HepG2 (cell line): Measurements from ENCODE around the gene SIRPA. TPM values are rescaled to one million over a fixed set of nuclear protein-coding genes. Genes with fewer than 3 reads are reported as not detected.
A peak's percentile ranks its signal among the peaks of the same experiment; 100 is the strongest.

Experiments
- AKAP8 ChIP-seq: sonication (generic); formaldehyde crosslinking; IDR thresholded peaks from 2 replicates; pipeline ENCODE4 v1.5.1; 2020; ENCODE audit warnings: mild to moderate bottlenecking, missing genetic modification reagents
- FOSL2 ChIP-seq: sonication (generic); formaldehyde crosslinking; IDR thresholded peaks from 2 replicates; pipeline ENCODE4 v1.4.0; 2020; ENCODE audit warnings: missing genetic modification reagents
- HDAC6 ChIP-seq: fragments of 200-600 bp; sonication (generic); IDR thresholded peaks from 2 replicates; pipeline ENCODE4 v1.7.0; 2017; ENCODE audit warnings: mild to moderate bottlenecking, antibody characterized with exemption, low read length, low read depth
- HMG20A ChIP-seq: IDR thresholded peaks from 2 replicates; pipeline ENCODE4 v1.6.1; 2016; ENCODE audit warnings: borderline replicate concordance
- HNF4A ChIP-seq: sonication (generic); formaldehyde crosslinking; IDR thresholded peaks from 2 replicates; pipeline ENCODE4 v1.4.0; 2020; ENCODE audit warnings: missing genetic modification reagents
- HOXA3 ChIP-seq: sonication (generic); formaldehyde crosslinking; IDR thresholded peaks from 2 replicates; pipeline ENCODE4 v1.5.0; 2020; ENCODE audit warnings: missing genetic modification reagents
- PAX8 ChIP-seq: sonication (generic); formaldehyde crosslinking; IDR thresholded peaks from 2 replicates; pipeline ENCODE4 v1.8.0; 2022; ENCODE audit warnings: mild to moderate bottlenecking, missing genetic modification reagents, borderline replicate concordance
- PHF21A ChIP-seq: sonication (generic); formaldehyde crosslinking; IDR thresholded peaks from 2 replicates; pipeline ENCODE4 v1.5.0; 2020; ENCODE audit warnings: mild to moderate bottlenecking, missing genetic modification reagents
- POLR2G ChIP-seq: fragments of 200-400 bp; formaldehyde crosslinking; IDR thresholded peaks from 2 replicates; pipeline ENCODE4 v1.6.1; 2018; ENCODE audit warnings: mild to moderate bottlenecking, low read depth, low read length, moderate library complexity
- RBFOX2 ChIP-seq: fragments of 200-400 bp; formaldehyde crosslinking; IDR thresholded peaks from 2 replicates; pipeline ENCODE4 v1.6.1; 2017; ENCODE audit warnings: low read depth, mild to moderate bottlenecking, low read length
- RFX3 ChIP-seq: IDR thresholded peaks from 2 replicates; pipeline ENCODE4 v1.6.1; 2016; ENCODE audit warnings: missing biosample characterization, missing genetic modification reagents
- SATB2 ChIP-seq: sonication (generic); formaldehyde crosslinking; IDR thresholded peaks from 2 replicates; pipeline ENCODE4 v1.5.0; 2020; ENCODE audit warnings: missing genetic modification reagents
- SSRP1 ChIP-seq: IDR thresholded peaks from 2 replicates; pipeline ENCODE4 v1.6.1; 2016; ENCODE audit warnings: control low read depth
- ZNF20 ChIP-seq: sonication (generic); formaldehyde crosslinking; IDR thresholded peaks from 2 replicates; pipeline ENCODE4 v1.4.0; 2020; ENCODE audit warnings: mild to moderate bottlenecking, moderate library complexity, missing genetic modification reagents
- ZNF256 ChIP-seq: sonication (generic); formaldehyde crosslinking; conservative IDR thresholded peaks from 2 replicates; pipeline ENCODE4 v1.4.0; 2020; ENCODE audit warnings: missing genetic modification reagents
- ZNF501 ChIP-seq: sonication (generic); formaldehyde crosslinking; IDR thresholded peaks from 2 replicates; pipeline ENCODE4 v1.5.1; 2020; ENCODE audit warnings: mild to moderate bottlenecking, moderate library complexity, missing genetic modification reagents
- ZNF780A ChIP-seq: sonication (generic); formaldehyde crosslinking; IDR thresholded peaks from 2 replicates; pipeline ENCODE4 v1.8.0; 2022; ENCODE audit warnings: mild to moderate bottlenecking, missing genetic modification reagents, moderate library complexity
- ZNF788 ChIP-seq: sonication (generic); formaldehyde crosslinking; IDR thresholded peaks from 2 replicates; pipeline ENCODE4 v1.5.0; 2020; ENCODE audit warnings: mild to moderate bottlenecking, missing genetic modification reagents, borderline replicate concordance
- ZNF83 ChIP-seq: sonication (generic); formaldehyde crosslinking; IDR thresholded peaks from 2 replicates; pipeline ENCODE4 v1.4.0; 2020; ENCODE audit warnings: missing genetic modification reagents, mild to moderate bottlenecking, borderline replicate concordance
- ZNF891 ChIP-seq: sonication (generic); formaldehyde crosslinking; IDR thresholded peaks from 2 replicates; pipeline ENCODE4 v1.5.0; 2020; ENCODE audit warnings: mild to moderate bottlenecking, missing genetic modification reagents
- ZZZ3 ChIP-seq: sonication (generic); formaldehyde crosslinking; IDR thresholded peaks from 2 replicates; pipeline ENCODE4 v1.4.0; 2020; ENCODE audit warnings: missing genetic modification reagents, mild to moderate bottlenecking, borderline replicate concordance
- polyA plus RNA-seq, 8 experiments: library from polyadenylated mRNA; depleted of rRNA in 3 of 8; stranded (reverse) in 7 of 8; unstranded in 1 of 8; fragments of >200 nt; fragmentation: Illumina TruSeq in 4 of 8; extraction: Trizol in 4 of 8; gene quantifications; 2 replicates each; pipeline versions ENCODE4 v1.2.1 to v1.2.3, GENCODE V29; 2011 to 2016; ENCODE audit warnings: low read depth in 4 of 8, missing spikeins in 1 of 8, mixed read lengths in 1 of 8; ENCODE audit not compliant: insufficient read depth in 1 of 8
- total RNA-seq, 5 experiments: library from RNA; depleted of rRNA; stranded (reverse); fragments of >200 nt; fragmentation: Illumina TruSeq; extraction: Trizol; gene quantifications; 2 replicates each; pipeline ENCODE4 v1.2.3, GENCODE V29; 2016; ENCODE audit warnings: low read depth in 1 of 5
- TF ChIP-seq, protein P1 (sequence below): sonication (generic); formaldehyde crosslinking; IDR thresholded peaks from 2 replicates; pipeline ENCODE4 v1.8.0; 2022; ENCODE audit warnings: low read depth, missing genetic modification reagents
- TF ChIP-seq, protein P2 (sequence below): sonication (generic); formaldehyde crosslinking; IDR thresholded peaks from 2 replicates; pipeline ENCODE4 v1.8.1; 2023; ENCODE audit warnings: missing genetic modification reagents, inconsistent platforms, borderline replicate concordance
- TF ChIP-seq, protein P3 (sequence below): IDR thresholded peaks from 2 replicates; pipeline ENCODE4 v1.6.1; 2018; ENCODE audit warnings: missing genetic modification reagents
- TF ChIP-seq, protein P4 (sequence below): IDR thresholded peaks from 2 replicates; pipeline ENCODE4 v1.6.1; 2016; ENCODE audit warnings: missing compliant biosample characterization, missing genetic modification reagents, borderline replicate concordance

SIRPA gene
- total and polyA plus RNA-seq, 2 of the 13 experiments (the other 11 are each of a cell fraction or from before 2014, with no cell fraction given), result 7.2 to 17.6 TPM

DNA sequence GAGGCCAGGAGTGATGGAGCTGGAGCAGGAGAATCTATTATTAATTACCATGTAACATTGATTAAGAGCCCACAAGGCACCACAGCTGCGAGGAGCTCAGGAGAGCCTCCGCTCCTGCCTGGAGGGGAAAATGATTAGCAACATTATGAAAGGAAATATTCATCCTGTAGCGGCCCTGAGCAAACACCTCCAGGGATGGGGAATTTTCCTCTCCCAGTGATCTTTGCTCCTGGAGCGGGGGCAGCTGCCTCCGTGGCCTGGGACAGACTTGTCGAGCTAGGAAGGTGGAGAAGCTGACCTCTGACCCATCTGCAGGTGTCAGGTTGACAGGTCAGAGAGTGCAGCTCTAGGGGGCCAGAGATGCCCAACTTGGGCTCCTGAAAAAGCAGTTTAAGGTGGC, 40.1 kb upstream of the SIRPA start (continued):
- TF ChIP-seq POLR2G, result peak; percentile 62
- TF ChIP-seq, protein P1, sequence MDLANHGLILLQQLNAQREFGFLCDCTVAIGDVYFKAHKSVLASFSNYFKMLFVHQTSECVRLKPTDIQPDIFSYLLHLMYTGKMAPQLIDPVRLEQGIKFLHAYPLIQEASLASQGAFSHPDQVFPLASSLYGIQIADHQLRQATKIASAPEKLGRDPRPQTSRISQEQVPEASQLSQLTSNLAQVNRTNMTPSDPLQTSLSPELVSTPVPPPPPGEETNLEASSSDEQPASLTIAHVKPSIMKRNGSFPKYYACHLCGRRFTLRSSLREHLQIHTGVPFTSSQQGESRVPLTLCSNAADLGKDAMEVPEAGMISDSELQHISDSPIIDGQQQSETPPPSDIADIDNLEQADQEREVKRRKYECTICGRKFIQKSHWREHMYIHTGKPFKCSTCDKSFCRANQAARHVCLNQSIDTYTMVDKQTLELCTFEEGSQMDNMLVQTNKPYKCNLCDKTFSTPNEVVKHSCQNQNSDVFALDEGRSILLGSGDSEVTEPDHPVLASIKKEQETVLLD (CRISPR knock-in tag), result no peak
- TF ChIP-seq ZNF780A, result no peak
- TF ChIP-seq SSRP1 (CRISPR knock-in tag), result no peak
- TF ChIP-seq FOSL2 (CRISPR knock-in tag), result peak; percentile 39; the same call in 1 of the 2 replicates
- peak; percentile 93 for TF ChIP-seq PHF21A (CRISPR knock-in tag)
- no peak for TF ChIP-seq ZNF788 (CRISPR knock-in tag)
- no peak for TF ChIP-seq SATB2
- no peak for TF ChIP-seq PAX8
- no peak for TF ChIP-seq RBFOX2
- TF ChIP-seq, protein P2, sequence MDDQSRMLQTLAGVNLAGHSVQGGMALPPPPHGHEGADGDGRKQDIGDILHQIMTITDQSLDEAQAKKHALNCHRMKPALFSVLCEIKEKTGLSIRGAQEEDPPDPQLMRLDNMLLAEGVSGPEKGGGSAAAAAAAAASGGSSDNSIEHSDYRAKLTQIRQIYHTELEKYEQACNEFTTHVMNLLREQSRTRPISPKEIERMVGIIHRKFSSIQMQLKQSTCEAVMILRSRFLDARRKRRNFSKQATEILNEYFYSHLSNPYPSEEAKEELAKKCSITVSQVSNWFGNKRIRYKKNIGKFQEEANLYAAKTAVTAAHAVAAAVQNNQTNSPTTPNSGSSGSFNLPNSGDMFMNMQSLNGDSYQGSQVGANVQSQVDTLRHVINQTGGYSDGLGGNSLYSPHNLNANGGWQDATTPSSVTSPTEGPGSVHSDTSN (CRISPR knock-in tag), result no peak
- TF ChIP-seq HNF4A (CRISPR knock-in tag), result peak; percentile 95
- 0 out of 2 replicates have a peak, but pooled peaks have one; percentile 38 for TF ChIP-seq HOXA3 (CRISPR knock-in tag)
- no peak for TF ChIP-seq HDAC6
- TF ChIP-seq, protein P3, sequence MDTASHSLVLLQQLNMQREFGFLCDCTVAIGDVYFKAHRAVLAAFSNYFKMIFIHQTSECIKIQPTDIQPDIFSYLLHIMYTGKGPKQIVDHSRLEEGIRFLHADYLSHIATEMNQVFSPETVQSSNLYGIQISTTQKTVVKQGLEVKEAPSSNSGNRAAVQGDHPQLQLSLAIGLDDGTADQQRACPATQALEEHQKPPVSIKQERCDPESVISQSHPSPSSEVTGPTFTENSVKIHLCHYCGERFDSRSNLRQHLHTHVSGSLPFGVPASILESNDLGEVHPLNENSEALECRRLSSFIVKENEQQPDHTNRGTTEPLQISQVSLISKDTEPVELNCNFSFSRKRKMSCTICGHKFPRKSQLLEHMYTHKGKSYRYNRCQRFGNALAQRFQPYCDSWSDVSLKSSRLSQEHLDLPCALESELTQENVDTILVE (CRISPR knock-in tag), result 0 out of 2 replicates have a peak, but pooled peaks have one; percentile 28
- peak; percentile 66 for TF ChIP-seq HMG20A (CRISPR knock-in tag)
- TF ChIP-seq ZNF891 (CRISPR knock-in tag), result no peak
- TF ChIP-seq ZNF83 (CRISPR knock-in tag), result no peak
- TF ChIP-seq AKAP8, result no peak
- TF ChIP-seq ZNF256, result no peak
- TF ChIP-seq ZNF20, result no peak
- no peak for TF ChIP-seq RFX3 (CRISPR knock-in tag)
- TF ChIP-seq, protein P4, sequence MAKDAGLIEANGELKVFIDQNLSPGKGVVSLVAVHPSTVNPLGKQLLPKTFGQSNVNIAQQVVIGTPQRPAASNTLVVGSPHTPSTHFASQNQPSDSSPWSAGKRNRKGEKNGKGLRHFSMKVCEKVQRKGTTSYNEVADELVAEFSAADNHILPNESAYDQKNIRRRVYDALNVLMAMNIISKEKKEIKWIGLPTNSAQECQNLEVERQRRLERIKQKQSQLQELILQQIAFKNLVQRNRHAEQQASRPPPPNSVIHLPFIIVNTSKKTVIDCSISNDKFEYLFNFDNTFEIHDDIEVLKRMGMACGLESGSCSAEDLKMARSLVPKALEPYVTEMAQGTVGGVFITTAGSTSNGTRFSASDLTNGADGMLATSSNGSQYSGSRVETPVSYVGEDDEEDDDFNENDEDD (CRISPR knock-in tag), result no peak
- TF ChIP-seq ZZZ3 (CRISPR knock-in tag), result no peak
- TF ChIP-seq ZNF501 (CRISPR knock-in tag), result no peak
